WERI-Rb-1 (cell line): ENCODE results near the gene FAM200A.

Experiments used
- DNase-seq: peaks from one replicate; pipeline ENCODE4 v3.0.0-alpha.2; 2020
- H3K27ac ChIP-seq: fragments of 250-450 bp; sonication (Bioruptor Pico); 2 replicates; pipeline ENCODE4 v1.5.1; 2020; ENCODE audit warnings: mild to moderate bottlenecking, moderate library complexity
- H3K27me3 ChIP-seq: fragments of 250-450 bp; sonication (Bioruptor Pico); 2 replicates; pipeline ENCODE4 v1.5.1; 2021; ENCODE audit warnings: mild to moderate bottlenecking, low read depth, moderate library complexity; ENCODE audit not compliant: insufficient read depth, severe bottlenecking
- H3K36me3 ChIP-seq: fragments of 250-450 bp; sonication (Bioruptor Pico); 2 replicates; pipeline ENCODE4 v1.5.1; 2020; ENCODE audit warnings: mild to moderate bottlenecking, moderate library complexity
- H3K4me3 ChIP-seq: 2 replicates; pipeline ENCODE4 v1.5.1; 2011; ENCODE audit warnings: low read depth, mild to moderate bottlenecking, control low read depth, low read length
- H3K9me3 ChIP-seq: fragments of 250-450 bp; sonication (Bioruptor Pico); 2 replicates; pipeline ENCODE4 v1.5.1; 2021; ENCODE audit warnings: mild to moderate bottlenecking, moderate library complexity; ENCODE audit not compliant: severe bottlenecking
- CTCF ChIP-seq: IDR thresholded peaks from 2 replicates; pipeline ENCODE4 v1.5.1; 2011; ENCODE audit warnings: low read depth, mild to moderate bottlenecking, control low read depth, inconsistent platforms, low read length

Gene FAM200A

GRCh38 chr7:99531354-99531765, 20.6 kb downstream of the FAM200A start:
- Histone ChIP-seq H3K27ac (no peak overlapping the region), H3K4me3 (no peak overlapping the region), H3K27me3 (no peaks in the 10 kb centered on the region), H3K36me3 (peaks cover 60% of the 10 kb centered on the region), H3K9me3 (peaks cover 11% of the 10 kb centered on the region)
- DNase-seq, result no peak
- TF ChIP-seq CTCF, result no peak

GRCh38 chr7:99525713-99526440, 26.0 kb downstream of the FAM200A start:
- DNase-seq, result peak; percentile 33
- H3K36me3 ChIP-seq, result peaks cover 43% of the 10 kb centered on the region
- no peak overlapping the region for H3K4me3 ChIP-seq
- H3K27me3 ChIP-seq, result no peaks in the 10 kb centered on the region
- peaks cover 3% of the 10 kb centered on the region for H3K9me3 ChIP-seq
- TF ChIP-seq CTCF, result peak; percentile 55; the same call in 1 of the 2 replicates
- H3K27ac ChIP-seq, result no peak overlapping the region

DNA sequence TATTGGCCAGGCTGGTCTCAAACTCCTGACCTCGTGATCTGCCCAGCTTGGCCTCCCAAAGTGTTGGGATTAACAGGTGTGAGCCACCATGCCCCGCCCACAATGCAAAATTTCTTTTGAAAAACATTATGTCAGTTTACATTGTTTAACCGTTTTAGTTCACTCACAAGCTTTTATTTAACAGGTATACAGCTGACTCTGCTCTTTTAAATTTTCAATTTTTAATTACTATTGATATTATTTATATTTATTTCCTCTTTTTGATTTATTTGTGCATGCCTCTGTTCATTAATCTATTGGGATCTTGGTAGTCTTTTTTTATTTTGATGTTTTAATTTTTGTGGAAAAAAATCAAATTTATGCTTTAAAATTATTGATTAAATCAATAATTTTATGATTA, 30.5 kb downstream of the FAM200A start:
- no peak overlapping the region for H3K4me3 ChIP-seq
- H3K9me3 ChIP-seq, result no peaks in the 10 kb centered on the region
- peaks cover 32% of the 10 kb centered on the region for H3K36me3 ChIP-seq
- no peak for DNase-seq
- H3K27ac ChIP-seq, result no peak overlapping the region
- TF ChIP-seq CTCF, result no peak
- H3K27me3 ChIP-seq, result no peaks in the 10 kb centered on the region

- no peaks in the 10 kb centered on the region for H3K27me3 ChIP-seq
- no peaks in the 10 kb centered on the region for H3K9me3 ChIP-seq
- no peak overlapping the region for H3K4me3 ChIP-seq
- peaks cover 49% of the 10 kb centered on the region for H3K36me3 ChIP-seq
- no peak for TF ChIP-seq CTCF
- H3K27ac ChIP-seq, result no peak overlapping the region
- DNase-seq, result no peak
Measured at GRCh38 chr7:99514050-99514449, 37.9 kb downstream of the FAM200A start.

- H3K27me3 ChIP-seq, result no peaks in the 10 kb centered on the region
- peak overlapping the region; percentile 95 for H3K27ac ChIP-seq
- peak overlapping the region; percentile 84 for H3K4me3 ChIP-seq
- no peak for DNase-seq
- no peak for TF ChIP-seq CTCF
- peaks cover 15% of the 10 kb centered on the region for H3K36me3 ChIP-seq
- H3K9me3 ChIP-seq, result no peaks in the 10 kb centered on the region
Measured at GRCh38 chr7:99505324-99505662, 46.6 kb downstream of the FAM200A start.
